Stimulated activated CD8-positive, alpha-beta memory T cell treated with anti-CD3 and anti-CD28 coated beads, Interleukin-12 subunit alpha, Interleukin-12 subunit beta, amount 100 ng/mL, for 24 hours (primary cell): ENCODE results near the gene AOX1.
"Not testable (repeated sequence)": the region's sequence is repeated elsewhere in the genome, so short reads cannot be mapped to it uniquely, and the experiment has no call there.

Experiments
- DNase-seq: peaks from one replicate; pipeline ENCODE4 v3.0.0-alpha.2; 2020; ENCODE audit errors: extremely low read depth

Gene AOX1

DNA sequence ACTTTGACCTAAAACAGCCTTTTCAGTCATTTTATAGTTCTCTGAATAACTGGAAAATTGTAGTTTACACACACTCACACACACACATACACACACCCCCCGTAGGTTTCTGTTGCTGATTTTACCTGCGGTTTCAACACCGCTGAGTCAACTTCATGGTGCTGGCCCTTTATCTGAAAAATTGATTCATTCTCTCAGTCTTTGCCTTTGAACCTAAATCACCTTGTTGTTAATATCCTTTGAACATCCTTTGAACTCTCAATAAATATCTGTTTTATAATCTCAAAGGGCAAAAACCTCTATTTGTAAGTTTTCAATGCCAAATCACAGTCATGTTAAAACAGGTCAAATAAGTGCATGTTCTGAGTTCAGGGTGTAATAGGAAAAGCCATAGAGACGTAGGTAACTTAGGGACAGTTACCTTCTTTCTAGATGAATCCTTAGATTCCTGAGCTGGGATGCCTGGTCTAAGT, 116.9 kb downstream of the AOX1 start:
- DNase-seq = peak; percentile 33

DNA sequence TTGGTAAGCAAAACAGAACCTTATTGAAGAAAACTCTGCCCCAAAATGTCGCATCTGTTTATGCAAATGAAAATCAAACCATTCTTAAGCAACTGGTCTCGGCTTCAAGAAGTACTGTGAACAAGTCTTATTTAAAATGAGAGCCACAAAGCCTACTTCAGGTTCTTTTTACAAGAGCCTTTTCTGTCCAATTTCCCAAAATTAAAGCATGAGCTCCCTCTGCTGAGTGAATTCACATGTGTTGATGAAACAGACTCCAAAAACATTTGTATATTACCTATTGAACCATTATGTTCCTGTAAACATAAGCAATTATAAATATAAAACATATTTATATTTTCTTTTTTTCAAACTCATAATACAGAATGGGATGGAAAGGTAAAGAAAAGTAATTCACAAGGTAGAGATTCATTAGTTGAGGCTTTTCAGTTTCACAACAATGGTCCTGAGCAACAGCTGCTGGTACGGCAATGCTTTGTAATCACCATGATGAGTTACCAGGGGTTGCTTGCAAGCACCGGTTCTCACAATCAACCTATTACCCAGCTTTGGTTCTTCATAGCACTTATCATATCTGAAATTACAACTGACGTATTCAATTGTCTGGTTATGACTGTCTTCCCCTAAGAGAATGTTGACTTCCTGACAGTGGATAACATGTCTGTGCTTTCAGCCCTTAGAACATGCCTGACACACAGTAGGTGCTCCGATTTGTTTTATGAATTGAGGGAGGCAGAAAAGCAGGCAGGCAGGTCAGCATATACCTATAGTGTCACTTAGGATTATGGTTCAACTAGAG, 117.5 kb downstream of the AOX1 start:
- no peak for DNase-seq

DNA sequence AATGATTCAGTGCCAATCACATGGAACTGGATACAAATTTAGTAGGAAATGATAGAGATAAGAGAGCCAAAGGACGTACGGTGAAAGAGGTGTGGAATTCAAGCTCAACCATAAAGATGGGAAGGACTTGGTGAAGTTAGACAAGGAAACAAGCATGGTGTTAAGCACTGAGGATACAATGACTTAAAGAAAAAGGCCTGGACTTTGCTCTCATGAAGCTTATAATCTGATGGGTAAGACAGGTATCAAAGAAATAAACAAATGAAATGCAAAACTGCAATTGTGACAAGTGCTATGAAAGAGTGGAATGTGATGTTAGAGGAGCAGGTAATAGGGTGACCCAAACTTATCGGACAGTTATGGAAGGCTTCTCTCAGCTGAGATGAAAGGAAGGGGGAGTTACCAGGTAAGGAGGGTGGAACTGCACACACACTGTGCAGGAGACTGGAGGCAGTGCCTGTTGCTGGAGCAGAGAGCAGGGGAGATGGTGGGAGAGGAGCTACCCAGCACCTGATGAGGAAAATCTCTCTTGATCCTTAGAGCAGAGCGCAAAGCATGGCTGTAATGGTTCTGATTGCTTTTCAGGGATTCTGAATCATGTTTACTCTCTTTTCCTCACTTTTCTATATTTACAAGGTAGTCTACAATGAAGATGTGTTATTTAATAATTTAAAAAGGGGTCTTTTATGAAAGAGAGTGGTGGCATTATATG, 118.3 kb downstream of the AOX1 start:
- DNase-seq = no peak

DNA sequence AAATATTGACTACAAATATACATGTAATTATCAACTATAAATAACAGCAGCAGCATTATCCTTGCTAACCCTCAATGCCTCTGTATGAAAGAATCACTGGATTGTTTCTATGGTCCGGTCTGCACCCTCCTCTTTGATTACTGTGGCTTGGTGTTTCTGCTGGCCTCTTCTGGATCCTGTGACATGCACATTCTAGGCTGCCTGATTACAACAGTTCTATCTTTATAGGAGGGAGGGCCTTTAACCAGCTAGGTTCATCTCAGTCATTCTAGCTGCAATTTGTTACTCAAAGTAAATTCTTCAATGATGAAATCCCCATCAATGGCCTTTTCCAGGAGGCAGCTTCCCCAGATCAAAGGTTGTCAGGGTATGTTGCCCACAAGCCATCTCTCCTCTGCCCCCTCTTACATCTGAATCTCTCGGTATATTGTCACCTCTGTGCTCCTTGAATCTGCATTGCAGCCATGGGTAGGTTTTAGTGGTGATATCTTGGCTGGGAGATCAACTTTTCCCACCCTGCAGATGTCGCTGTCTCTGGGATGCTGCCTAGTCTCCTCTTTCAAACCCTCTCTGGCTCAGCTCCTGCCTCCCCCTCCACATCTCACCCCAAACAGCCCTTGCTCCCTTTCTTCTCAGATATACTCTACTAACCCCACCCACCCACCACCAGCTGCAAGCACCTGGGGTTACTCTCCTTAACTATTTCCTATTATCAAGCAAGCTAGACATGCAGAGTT, 119.7 kb downstream of the AOX1 start:
- no peak for DNase-seq

DNA sequence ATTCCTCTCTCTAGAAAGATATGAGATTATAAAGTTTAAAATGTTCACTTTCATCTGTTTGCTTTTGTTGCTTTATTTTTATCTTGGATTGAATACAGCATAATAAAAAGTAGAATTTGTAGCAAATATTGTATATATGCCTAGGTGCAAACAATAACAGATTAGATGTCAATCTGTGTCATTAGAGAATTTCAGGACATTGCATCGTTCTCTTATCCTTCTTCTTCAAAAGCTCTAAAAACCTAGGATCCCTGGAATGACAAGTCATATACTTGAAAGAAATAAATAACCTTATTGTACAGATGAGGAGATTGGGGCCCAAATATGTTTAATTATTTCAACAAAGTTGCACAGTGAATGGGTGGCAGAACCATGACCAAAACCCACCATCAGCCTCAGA, 123.1 kb downstream of the AOX1 start:
- DNase-seq = no peak

DNA sequence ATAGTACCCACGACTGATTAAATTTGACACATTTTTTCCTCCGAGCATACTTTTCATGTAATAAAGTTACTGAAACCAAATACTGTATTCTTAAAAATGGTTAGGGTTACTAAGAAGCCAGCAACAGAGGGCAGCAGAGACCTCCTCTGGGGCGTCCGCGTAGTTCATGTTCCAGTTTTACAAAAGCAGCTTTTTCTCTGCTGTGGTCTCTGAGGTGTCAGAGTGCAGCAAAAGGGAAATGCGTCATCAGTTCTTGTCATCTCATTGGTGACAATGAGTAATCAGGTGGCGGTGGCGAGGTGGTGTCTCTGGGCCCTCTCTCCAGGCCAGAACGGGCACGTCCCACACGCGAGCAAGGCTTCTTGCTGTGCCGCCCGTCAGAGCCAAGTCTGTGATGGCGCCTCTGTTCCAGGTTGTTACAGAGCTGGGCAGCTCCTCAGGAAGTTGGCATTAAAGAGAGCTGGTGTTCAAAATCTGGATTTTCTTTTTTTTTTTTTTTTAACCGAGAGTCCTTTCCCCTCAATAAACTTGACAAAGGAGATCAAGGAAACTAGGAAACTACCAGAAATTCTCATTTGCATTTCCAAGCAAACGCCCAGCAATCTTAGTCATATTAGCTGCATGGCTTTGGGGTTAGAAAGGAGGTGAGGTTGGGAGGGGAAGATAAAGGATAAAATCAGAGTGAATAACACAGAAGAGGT, 127.3 kb downstream of the AOX1 start:
- DNase-seq = peak; percentile 84

DNA sequence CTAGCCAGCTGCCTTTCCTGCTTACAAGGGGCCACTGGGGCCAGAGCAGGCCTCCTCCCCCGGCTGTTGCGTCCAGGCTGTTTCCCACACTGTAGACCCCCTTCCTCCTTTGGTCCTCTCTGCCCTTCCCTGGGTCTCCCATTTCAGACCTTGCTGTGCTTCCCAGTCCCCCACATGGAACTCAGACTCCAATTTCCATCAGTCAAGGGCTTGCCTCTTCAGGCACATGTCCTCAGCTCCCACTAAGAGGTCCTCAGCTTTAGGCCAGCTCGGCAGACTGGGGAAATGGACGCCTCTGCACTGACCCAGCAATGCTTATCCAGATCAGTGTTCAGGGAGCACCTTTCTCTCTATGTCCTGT, 127.9 kb downstream of the AOX1 start:
- DNase-seq = no peak

DNA sequence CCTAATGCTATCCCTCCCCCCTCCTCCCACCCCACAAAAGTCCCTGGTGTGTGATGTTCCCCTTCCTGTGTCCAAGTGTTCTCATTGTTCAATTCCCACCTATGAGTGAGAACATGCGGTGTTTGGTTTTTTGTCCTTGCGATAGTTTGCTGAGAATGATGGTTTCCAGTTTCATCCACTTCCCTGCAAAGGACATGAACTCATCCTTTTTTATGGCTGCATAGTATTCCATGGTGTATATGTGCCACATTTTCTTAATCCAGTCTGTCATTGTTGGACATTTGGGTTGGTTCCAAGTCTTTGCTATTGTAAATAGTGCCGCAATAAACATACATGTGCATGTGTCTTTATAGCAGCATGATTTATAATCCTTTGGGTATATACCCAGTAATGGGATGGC, 129.2 kb downstream of the AOX1 start:
- not testable (repeated sequence) for DNase-seq

DNA sequence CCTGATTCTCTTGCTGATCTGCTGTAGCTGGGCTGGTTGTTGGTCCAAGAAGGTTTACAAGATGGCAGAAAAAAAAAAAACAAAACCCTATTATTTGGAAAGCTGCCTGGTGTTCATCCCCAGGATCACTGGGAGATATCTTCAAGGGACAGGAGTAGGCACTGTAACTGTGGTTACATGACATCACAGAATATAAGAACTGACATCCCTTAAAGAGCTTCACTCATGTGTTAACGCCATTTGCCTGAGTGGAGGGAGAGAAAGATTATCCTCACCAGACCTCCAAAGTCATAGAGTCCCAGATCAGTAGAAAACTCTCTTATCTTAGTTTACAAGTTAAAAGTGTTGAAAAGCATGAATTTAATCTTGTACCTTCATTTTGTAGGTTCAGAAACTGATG, 130.6 kb downstream of the AOX1 start:
- no peak for DNase-seq
